Measurements from ENCODE around the gene ZFYVE28.

The ZFYVE28 gene

GRCh38 chr4:2408976-2409375 lies 9.5 kb downstream of the ZFYVE28 start:
- DNase-seq = no peak

DNA sequence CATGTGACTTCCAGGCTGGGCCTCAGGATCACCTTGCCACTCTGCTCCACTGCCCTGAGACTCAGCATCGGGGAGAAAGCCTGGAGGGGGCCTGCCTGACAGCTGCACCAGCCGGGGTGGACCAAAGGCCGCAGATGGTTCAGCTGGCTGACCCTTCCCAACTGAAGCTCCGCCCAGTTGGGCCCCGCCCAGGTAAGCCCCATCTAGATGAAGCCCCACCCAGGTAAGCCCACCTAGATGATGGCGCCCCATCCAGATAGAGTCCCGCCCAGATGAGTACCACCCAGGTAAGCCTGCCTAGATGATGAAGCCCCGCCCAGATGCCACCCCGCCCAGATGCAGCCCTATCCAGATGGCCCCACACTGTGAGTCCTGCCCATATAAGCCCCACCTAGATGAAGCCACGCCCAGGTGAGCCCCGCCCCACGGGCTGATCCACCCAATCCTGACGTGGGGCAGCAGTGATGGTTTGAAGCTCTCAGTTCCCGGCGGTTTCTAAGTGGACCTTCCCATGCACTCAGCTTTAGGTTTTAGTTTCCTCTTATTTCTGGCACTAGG lies 10.0 kb downstream of the ZFYVE28 start:
- DNase-seq = no peak

DNA sequence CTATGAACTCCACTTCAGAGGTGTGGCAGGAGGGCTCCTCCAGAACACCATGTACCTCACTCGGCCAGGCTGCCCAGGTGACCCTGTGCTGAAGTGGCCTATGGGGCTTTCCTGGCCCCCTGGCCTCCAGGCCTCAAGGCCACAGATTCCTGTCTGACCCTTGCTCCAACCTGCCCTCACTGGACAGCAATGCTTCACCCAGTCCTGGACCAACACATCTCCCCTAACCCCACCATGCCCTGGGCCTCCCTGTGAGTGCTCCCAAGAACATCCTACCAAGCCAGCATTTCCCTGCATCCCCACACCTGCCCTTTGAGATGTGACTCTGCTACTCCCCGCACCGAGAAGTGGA lies 10.5 kb downstream of the ZFYVE28 start:
- DNase-seq = no peak

DNA sequence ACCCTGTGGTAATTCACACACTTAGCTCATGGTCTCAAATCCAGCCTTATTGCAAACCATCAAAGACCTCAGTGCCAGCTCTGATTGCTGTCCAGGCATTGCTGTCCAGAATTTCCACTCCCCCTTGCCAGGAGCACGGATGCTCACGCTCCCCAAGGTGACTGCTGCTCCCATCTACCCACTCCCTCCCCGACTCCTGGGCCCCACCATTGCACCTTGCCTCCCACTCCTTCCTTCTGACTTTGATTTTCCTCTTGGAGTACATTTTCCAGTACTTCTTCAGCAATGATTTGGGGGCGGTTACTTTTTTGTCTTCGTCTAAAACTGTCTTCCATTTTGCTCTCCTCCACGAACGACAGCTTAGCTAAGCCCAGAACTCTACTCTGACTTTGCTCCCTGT lies 11.5 kb downstream of the ZFYVE28 start:
- no peak for DNase-seq

- no peak for DNase-seq
Measured at GRCh38 chr4:2406406-2406805, 12.0 kb downstream of the ZFYVE28 start.

DNA sequence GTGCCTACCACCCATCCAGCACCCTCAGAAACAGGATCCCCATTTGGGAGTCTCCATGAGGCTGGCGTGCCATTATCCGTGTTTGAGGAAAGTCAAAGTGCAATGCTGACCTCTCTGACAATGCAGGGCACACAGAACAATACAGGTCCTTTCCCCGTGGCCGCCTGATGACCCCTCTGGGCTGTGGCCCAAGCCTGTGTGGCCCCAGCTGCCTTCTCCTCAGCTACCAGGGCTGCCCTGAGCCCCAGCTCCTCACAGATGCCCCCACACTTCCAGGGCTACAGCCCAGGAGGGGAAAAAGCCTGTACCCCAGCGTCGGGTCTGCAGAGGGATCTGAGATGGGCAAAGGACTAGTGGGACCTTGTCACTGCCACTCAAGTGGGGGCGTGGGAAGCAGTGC lies 15.5 kb downstream of the ZFYVE28 start:
- no peak for DNase-seq

DNA sequence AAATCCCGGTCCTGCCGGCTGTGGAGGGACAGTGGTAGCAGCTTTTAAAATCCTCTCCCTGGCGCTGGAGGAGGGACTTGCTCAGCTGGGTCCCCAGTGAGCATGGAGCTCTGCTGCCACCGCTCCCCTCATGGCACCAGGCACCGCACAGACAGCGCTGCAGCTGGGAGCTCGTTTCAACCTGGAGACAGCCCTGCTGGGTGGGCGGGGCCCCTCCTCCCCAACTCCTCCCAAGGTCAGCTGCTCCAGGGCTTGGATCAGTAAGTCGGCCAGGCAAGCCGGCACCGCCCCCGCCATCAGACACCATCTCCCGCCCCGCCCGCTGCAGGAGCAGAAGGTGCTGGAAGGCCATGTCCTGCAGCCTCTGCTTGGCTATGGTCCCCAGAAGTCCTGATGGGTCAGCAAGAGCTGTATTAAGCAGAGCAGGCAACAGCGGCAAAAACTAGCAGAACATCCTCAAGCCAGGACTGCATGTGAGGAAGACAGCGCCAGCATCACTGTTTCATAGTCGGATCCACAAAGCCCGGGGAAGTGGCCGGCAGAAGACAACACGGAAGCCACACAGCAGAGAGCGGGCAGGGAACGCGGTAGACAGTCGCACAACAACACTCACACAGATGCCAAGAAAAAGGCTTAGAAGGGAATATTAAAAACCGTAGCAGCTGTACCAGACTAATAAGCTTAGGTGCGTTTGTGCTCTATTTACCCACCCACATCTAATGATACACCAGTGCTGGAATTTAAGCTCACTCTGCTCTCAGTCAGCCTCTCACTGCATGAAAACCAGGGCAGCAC lies 16.2 kb downstream of the ZFYVE28 start:
- DNase-seq = peak; percentile 74

DNA sequence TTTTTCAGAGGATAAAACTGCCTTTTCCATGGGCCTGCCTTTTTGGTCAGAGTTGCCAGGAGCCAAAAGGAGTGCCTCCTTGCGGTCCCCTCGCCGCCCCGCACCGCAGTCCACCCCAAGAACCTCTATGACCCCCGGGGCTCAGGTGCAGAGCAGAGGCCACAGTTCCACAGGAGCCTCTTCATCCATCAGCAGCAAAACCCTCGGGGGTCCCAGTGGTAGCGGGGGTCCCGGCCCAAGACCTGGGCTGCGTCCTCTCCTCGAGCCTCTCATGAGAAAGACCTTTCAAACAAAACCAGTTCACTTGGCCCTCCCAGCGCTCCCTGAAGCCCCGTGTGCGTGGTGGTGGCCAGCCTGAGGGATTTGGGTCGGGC lies 16.8 kb downstream of the ZFYVE28 start:
- no peak for DNase-seq

GRCh38 chr4:2400841-2401609 lies 17.4 kb downstream of the ZFYVE28 start:
- DNase-seq = no peak

GRCh38 chr4:2399631-2400190 lies 18.7 kb downstream of the ZFYVE28 start:
- no peak for DNase-seq

DNA sequence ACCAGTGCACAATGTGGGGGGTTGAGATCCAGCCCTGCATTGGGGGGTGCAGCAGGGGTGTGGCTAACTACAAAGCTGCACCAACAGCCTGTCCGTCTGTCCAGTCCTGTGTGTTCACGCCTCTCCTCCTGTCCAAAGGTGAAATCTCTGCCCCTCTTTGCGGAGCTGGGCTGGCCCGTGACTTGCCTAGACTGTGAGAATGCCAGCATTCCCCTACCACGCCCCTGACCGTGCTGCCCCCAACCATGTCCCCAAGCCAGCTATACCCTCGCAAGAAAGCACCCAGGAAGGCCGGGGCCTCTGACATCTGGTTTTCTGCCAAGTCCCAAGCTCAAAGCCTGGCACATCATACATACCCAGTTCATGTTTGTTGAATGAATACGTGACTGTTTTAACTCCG lies 19.2 kb downstream of the ZFYVE28 start:
- DNase-seq = no peak

GRCh38 chr4:2397596-2398379 lies 20.7 kb downstream of the ZFYVE28 start:
- DNase-seq = no peak

DNA sequence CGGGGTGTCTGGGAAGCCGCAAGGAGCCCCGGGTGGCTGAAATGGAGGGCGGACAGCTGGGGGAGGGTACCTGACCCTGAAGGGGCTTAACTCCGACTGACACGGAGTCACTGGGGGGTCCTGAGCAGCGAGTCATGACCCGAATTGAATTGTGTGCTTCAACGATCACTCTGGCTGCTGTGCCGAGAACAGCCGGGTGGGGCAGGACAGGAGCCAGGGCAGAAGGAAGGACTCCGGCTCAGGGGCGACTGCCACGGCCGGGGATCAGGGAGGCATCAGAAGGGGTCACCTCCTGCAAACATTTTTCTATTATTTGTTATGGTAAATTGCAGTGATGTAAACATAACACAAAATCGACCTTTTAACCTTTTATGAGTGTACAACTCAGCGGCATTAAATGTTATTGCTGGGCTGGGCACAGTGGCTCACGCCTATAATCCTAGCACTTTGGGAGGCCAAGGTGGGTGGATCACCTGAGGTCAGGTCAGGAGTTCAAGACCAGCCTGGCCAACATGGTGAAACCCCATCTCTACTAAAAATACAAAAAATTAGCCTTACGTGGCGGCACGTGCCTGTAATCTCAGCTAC lies 21.6 kb downstream of the ZFYVE28 start:
- no peak for DNase-seq

GRCh38 chr4:2395584-2395983 lies 22.9 kb downstream of the ZFYVE28 start:
- no peak for DNase-seq

DNA sequence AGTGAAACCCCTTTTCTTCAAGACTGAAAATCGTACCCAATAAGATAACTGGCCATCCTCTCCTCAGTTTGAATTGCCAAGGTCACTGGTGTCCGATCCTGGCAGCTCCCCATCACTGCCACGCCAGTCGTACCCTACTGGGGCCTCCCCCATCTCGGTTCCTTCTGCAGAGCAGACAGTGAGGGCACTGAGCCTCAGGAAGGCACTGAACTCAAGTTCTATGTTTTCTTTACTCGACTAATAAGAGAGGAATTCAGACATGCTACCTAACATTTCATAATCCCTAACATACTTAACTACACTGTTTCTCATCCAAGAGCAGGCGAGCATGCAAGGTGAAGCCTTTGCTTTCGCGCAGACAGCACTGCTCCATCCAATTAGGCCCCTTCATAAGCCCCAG lies 23.4 kb downstream of the ZFYVE28 start:
- no peak for DNase-seq

DNA sequence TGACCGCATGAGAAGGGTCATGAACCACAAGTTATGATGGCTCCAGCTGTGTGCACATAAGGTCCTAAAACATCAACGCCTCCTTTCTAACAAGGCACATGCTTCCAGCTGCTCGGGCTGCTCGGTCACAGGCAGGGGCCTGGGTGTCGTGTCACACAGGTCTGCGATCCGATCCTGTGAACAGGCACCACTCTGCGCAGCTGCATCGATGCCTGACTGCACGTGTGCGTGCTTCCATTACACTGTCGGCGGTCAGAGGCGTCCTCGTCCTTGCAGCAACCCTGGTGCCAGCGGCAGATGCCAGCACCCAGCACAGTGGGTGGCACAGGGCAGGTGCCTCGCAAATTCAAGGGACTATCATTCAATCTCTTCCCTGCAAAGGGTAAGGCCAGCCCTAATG lies 23.9 kb downstream of the ZFYVE28 start:
- DNase-seq = no peak

DNA sequence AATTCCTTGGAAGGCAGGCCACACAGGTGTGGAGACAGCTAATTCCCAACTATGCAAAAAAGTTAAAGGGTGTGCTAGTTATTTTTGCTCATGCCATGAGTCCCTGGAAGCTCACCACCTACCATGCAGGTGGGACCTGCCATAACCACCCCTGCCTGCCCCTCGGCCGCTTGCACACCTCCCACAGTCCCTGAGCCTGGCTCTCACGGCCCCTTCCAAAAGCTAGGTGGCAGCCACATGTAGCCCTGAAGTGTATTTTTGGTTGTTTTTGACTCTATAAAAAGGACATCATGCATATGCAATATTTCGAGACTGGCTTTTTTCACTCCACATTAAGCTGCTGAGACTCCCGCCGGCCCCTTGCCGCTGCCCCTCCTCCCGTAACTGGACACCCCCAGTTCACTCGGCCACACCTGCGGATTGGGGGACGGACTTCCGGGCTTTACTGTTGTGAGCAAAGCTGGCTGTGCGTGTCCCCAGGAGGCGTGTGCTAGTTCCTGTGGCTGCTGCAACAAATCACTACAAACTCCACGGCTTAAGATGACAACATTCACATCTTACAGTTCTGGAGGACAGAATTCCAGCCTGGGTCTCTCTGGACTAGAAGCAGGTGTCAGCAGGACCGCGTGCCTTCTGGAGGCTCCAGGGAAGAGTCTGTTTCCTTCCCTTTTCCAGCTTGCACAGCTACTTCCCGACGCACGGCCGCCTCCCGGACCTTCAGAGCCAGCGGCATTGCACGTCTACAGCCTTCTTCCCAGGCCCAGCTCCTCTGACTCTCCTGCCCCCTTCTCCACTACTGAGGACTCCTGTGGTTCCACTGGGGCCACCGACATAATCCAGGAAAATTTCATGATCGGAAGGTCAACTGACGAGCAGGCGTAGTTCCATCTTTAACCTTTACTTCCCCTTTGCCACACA lies 24.8 kb downstream of the ZFYVE28 start:
- DNase-seq = no peak

DNA sequence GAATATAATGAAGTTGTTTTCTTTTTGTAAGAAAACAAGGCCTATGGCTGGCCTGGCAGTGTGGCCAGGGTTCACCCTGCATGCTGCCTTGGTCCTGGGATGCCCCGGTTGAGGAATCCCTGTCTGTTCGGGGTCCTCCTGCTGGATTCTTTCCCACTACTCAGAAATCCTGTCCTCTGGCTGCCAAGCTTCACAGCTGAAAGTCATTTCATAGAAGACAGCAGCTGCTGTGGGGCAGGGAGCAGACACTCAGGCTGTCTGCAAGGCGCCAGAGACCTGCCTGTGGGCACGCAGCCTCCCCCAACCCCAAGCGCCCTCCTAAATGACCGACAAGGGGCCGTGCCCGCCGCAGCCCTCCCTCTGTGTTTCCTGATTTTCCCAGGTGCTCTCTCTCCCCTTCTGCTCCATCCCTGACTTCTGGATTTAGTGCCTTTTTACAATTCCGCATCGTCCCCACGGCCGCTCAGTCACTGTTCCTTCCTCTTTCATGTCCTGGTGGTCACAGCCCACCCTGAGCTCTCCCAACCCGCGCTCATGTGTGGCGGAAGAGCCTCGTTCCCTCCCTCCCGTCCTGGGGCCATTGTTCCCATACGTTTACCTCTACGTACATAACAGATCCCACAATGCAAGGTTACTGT lies 27.5 kb downstream of the ZFYVE28 start:
- DNase-seq = no peak

GRCh38 chr4:2390146-2390545 lies 28.3 kb downstream of the ZFYVE28 start:
- DNase-seq = no peak

GRCh38 chr4:2389691-2390090 lies 28.8 kb downstream of the ZFYVE28 start:
- DNase-seq = no peak
